IMR-90 (cell line): ENCODE results near the gene MS4A18. TPM values are rescaled to one million over a fixed set of nuclear protein-coding genes. Genes with fewer than 3 reads are reported as not detected.

Source experiments
- ATAC-seq: fragments of 200-7000 bp; cut with Tn5 transposase; 2 replicates; pipeline ENCODE4 v1.9.1; 2020; ENCODE audit warnings: low read depth, mild to moderate bottlenecking, moderate library complexity
- BruUV-seq: library from RNA; stranded (reverse); fragments of 400-500 nt; replicated peaks from 2 replicates; lab custom pipeline; 2021; lab: Mats Ljungman, UMichigan
- CTCF ChIA-PET: fragments of 300-600 bp; formaldehyde crosslinking; extraction: SDS; loops from one replicate; lab custom pipeline; 2021; ENCODE audit warnings: antibody characterized with exemption; lab: Yijun Ruan, JAX
- POLR2A ChIA-PET: fragments of 300-600 bp; sonication (Branson Sonifier 250); formaldehyde crosslinking; loops from one replicate; lab custom pipeline; 2022; ENCODE audit warnings: antibody characterized with exemption; ENCODE audit not compliant: unreplicated experiment; lab: Charles Lee
- DNase-seq: peaks from one replicate; pipeline ENCODE4 v3.0.0; 2013
- H2AFZ ChIP-seq: replicated peaks from 2 replicates; pipeline ENCODE3; 2013; ENCODE audit warnings: low read length, mild to moderate bottlenecking; ENCODE audit not compliant: poor library complexity
- H2AK5ac ChIP-seq: 2 replicates; pipeline ENCODE4 v1.6.1; 2013; ENCODE audit warnings: low read depth, low read length, inconsistent platforms
- H2AK9ac ChIP-seq: replicated peaks from 2 replicates; pipeline ENCODE3; 2013; ENCODE audit warnings: mild to moderate bottlenecking, low read depth, low read length, moderate library complexity; ENCODE audit not compliant: poor library complexity
- H2BK120ac ChIP-seq: 2 replicates; pipeline ENCODE4 v1.6.1; 2013; ENCODE audit warnings: low read depth, low read length, inconsistent platforms
- H2BK15ac ChIP-seq: 3 replicates; pipeline ENCODE4 v1.6.1; 2013; ENCODE audit warnings: low read depth, low read length, inconsistent platforms
- H2BK20ac ChIP-seq: 2 replicates; pipeline ENCODE4 v1.6.1; 2013; ENCODE audit warnings: low read depth, mild to moderate bottlenecking, inconsistent platforms, low read length, moderate library complexity
- H2BK5ac ChIP-seq: 2 replicates; pipeline ENCODE4 v1.6.1; 2013; ENCODE audit warnings: mild to moderate bottlenecking, low read depth, low read length, inconsistent platforms; ENCODE audit not compliant: poor library complexity, severe bottlenecking
- H3K14ac ChIP-seq: replicated peaks from 2 replicates; pipeline ENCODE4 v1.6.1; 2013; ENCODE audit warnings: low read depth, low read length, inconsistent platforms
- H3K18ac ChIP-seq: 2 replicates; pipeline ENCODE4 v1.6.1; 2013; ENCODE audit warnings: low read depth, low read length, control low read depth
- H3K23ac ChIP-seq: 2 replicates; pipeline ENCODE4 v1.6.1; 2013; ENCODE audit warnings: low read depth, low read length, inconsistent platforms
- H3K27ac ChIP-seq: 2 replicates; pipeline ENCODE4 v1.5.1; 2013; ENCODE audit warnings: mild to moderate bottlenecking, control low read depth, low read length; ENCODE audit not compliant: insufficient read depth
- H3K27me3 ChIP-seq: 2 replicates; pipeline ENCODE4 v1.6.1; 2013; ENCODE audit warnings: low read length; ENCODE audit not compliant: control insufficient read depth, insufficient read depth
- H3K36me3 ChIP-seq: 2 replicates; pipeline ENCODE4 v1.6.1; 2013; ENCODE audit warnings: low read length, mixed read lengths; ENCODE audit not compliant: control insufficient read depth, insufficient read depth
- H3K4ac ChIP-seq: 2 replicates; pipeline ENCODE4 v1.6.1; 2013; ENCODE audit warnings: low read depth, low read length, inconsistent platforms
- H3K4me1 ChIP-seq: 2 replicates; pipeline ENCODE4 v1.6.1; 2013; ENCODE audit warnings: low read length, mixed read lengths; ENCODE audit not compliant: control insufficient read depth, insufficient read depth
- H3K4me2 ChIP-seq: 2 replicates; pipeline ENCODE4 v1.6.1; 2013; ENCODE audit warnings: low read depth, mild to moderate bottlenecking, control low read depth, low read length, moderate library complexity
- H3K4me3 ChIP-seq: 2 replicates; pipeline ENCODE4 v1.5.1; 2013; ENCODE audit warnings: low read depth, mild to moderate bottlenecking, control low read depth, low read length, moderate library complexity; ENCODE audit not compliant: insufficient read depth
- H3K56ac ChIP-seq: 2 replicates; pipeline ENCODE4 v1.6.1; 2013; ENCODE audit warnings: low read length, inconsistent platforms; ENCODE audit not compliant: insufficient read depth; ENCODE audit errors: extremely low read depth
- H3K79me1 ChIP-seq, 2 experiments: 2 replicates each; pipeline ENCODE4 v1.6.1; 2013; ENCODE audit warnings: low read length in 2 of 2, inconsistent platforms in 1 of 2, low read depth in 1 of 2
- H3K9ac ChIP-seq: 2 replicates; pipeline ENCODE4 v1.6.1; 2013; ENCODE audit warnings: low read depth, low read length, control low read depth
- H3K9me1 ChIP-seq: 2 replicates; pipeline ENCODE4 v1.6.1; 2013; ENCODE audit warnings: low read length, inconsistent platforms; ENCODE audit not compliant: insufficient read depth
- H3K9me3 ChIP-seq: 2 replicates; pipeline ENCODE4 v1.6.1; 2013; ENCODE audit warnings: low read length; ENCODE audit not compliant: control insufficient read depth, insufficient read depth
- H4K20me1 ChIP-seq: 2 replicates; pipeline ENCODE4 v1.6.1; 2013; ENCODE audit warnings: low read length, inconsistent platforms; ENCODE audit not compliant: insufficient read depth
- H4K5ac ChIP-seq: 2 replicates; pipeline ENCODE4 v1.6.1; 2013; ENCODE audit warnings: mild to moderate bottlenecking, low read depth, low read length, control low read depth
- H4K8ac ChIP-seq, 2 experiments: 2 replicates each; pipeline ENCODE4 v1.6.1; 2013; ENCODE audit warnings: low read depth in 2 of 2, low read length in 2 of 2, control low read depth in 1 of 2, inconsistent platforms in 1 of 2
- H4K91ac ChIP-seq: 2 replicates; pipeline ENCODE4 v1.6.1; 2013; ENCODE audit warnings: low read depth, low read length, inconsistent platforms; ENCODE audit not compliant: insufficient read depth
- BHLHE40 ChIP-seq: fragments of 150-350 bp; IDR thresholded peaks from 2 replicates; pipeline ENCODE4 v1.6.1; 2016; ENCODE audit warnings: mild to moderate bottlenecking, low read depth, low read length
- CEBPB ChIP-seq: IDR thresholded peaks from 2 replicates; pipeline ENCODE4 v1.6.1; 2012; ENCODE audit warnings: low read depth, low read length, improper control_type of control experiment
- CHD1 ChIP-seq: IDR thresholded peaks from 2 replicates; pipeline ENCODE4 v1.6.1; 2012; ENCODE audit warnings: low read depth, low read length, improper control_type of control experiment
- CTCF ChIP-seq: conservative IDR thresholded peaks from 2 replicates; pipeline ENCODE4 v1.5.1; 2012; ENCODE audit warnings: mild to moderate bottlenecking, low read depth, low read length, improper control_type of control experiment
- ELK1 ChIP-seq: fragments of 150-350 bp; IDR thresholded peaks from 2 replicates; pipeline ENCODE4 v1.6.1; 2016; ENCODE audit warnings: low read depth, mild to moderate bottlenecking, low read length, moderate library complexity, borderline replicate concordance
- FOS ChIP-seq: fragments of 150-350 bp; IDR thresholded peaks from 2 replicates; pipeline ENCODE4 v1.6.1; 2016; ENCODE audit warnings: low read depth, low read length
- MAFK ChIP-seq: IDR thresholded peaks from 2 replicates; pipeline ENCODE4 v1.6.1; 2012; ENCODE audit warnings: low read depth, low read length, improper control_type of control experiment
- MAZ ChIP-seq: IDR thresholded peaks from 2 replicates; pipeline ENCODE4 v1.6.1; 2012; ENCODE audit warnings: low read depth, mild to moderate bottlenecking, low read length, improper control_type of control experiment, moderate library complexity, borderline replicate concordance
- MXI1 ChIP-seq: IDR thresholded peaks from 2 replicates; pipeline ENCODE4 v1.6.1; 2012; ENCODE audit warnings: low read depth, mild to moderate bottlenecking, low read length, moderate library complexity, borderline replicate concordance
- NFE2L2 ChIP-seq: fragments of 150-350 bp; IDR thresholded peaks from 2 replicates; pipeline ENCODE4 v1.6.1; 2016; ENCODE audit warnings: low read depth, mild to moderate bottlenecking, low read length
- POLR2A ChIP-seq: IDR thresholded peaks from 2 replicates; pipeline ENCODE4 v1.6.1; 2012; ENCODE audit warnings: mild to moderate bottlenecking, low read depth, low read length
- RAD21 ChIP-seq: IDR thresholded peaks from 2 replicates; pipeline ENCODE4 v1.6.1; 2012; ENCODE audit warnings: low read length, improper control_type of control experiment
- RCOR1 ChIP-seq: IDR thresholded peaks from 2 replicates; pipeline ENCODE4 v1.6.1; 2012; ENCODE audit warnings: mild to moderate bottlenecking, low read length, improper control_type of control experiment; ENCODE audit not compliant: insufficient replicate concordance
- RFX5 ChIP-seq: IDR thresholded peaks from 2 replicates; pipeline ENCODE4 v1.8.0; 2012; ENCODE audit warnings: low read depth, mild to moderate bottlenecking, low read length, moderate library complexity
- SMC3 ChIP-seq: fragments of 150-350 bp; IDR thresholded peaks from 2 replicates; pipeline ENCODE4 v1.6.1; 2016; ENCODE audit warnings: low read depth, mild to moderate bottlenecking, antibody characterized with exemption, low read length, moderate library complexity
- USF2 ChIP-seq: fragments of 150-350 bp; IDR thresholded peaks from 2 replicates; pipeline ENCODE4 v1.6.1; 2017; ENCODE audit warnings: mild to moderate bottlenecking, antibody characterized with exemption, low read length, low read depth
- WGBS, 2 experiments: methylation state at CpG; one replicate each; pipeline versions ENCODE4 v1.1.5 to v1.1.7; 2013; ENCODE audit warnings: missing lambda C conversion rate in 2 of 2; ENCODE audit not compliant: insufficient read length in 1 of 2; ENCODE audit errors: extremely low coverage in 2 of 2; 5-methylcytosine and 5-hydroxymethylcytosine counted together
- dilution Hi-C: fragments of 300-500 bp; cut with HindIII; formaldehyde crosslinking; loops from one replicate; pipeline ENCODE4 v1.14.3; 2018; ENCODE audit warnings: low sequenced_read_pairs; ENCODE audit not compliant: unreplicated experiment
- in situ Hi-C: fragments of 300-500 bp; cut with MboI; formaldehyde crosslinking; loops from 3 replicates; pipeline ENCODE4 v1.14.3; 2019; ENCODE audit warnings: low sequenced_read_pairs, inconsistent platforms, mixed read lengths
- intact Hi-C: fragments of 100-400 bp; cut with micrococcal nuclease; formaldehyde crosslinking; loops from 2 replicates; pipeline ENCODE4 v1.10.0; 2022
- polyA plus RNA-seq, 3 experiments: library from polyadenylated mRNA; depleted of rRNA; stranded (reverse); fragments of >200 nt; gene quantifications; 2 replicates each; pipeline ENCODE4 v1.2.3, GENCODE V29; 2012; ENCODE audit warnings: low replicate concordance in 1 of 3
- total RNA-seq: library from RNA; depleted of rRNA; stranded (reverse); fragments of >200 nt; gene quantifications from 2 replicates; pipeline ENCODE4 v1.2.3, GENCODE V29; 2012

MS4A18 gene
- total and polyA plus RNA-seq, 2 of the 4 experiments (the other 2 are of a cell fraction): not detected

- no peak overlapping the region for H3K9ac ChIP-seq
- no peak overlapping the region for H3K27ac ChIP-seq
- dilution Hi-C loops (no loop called here), intact Hi-C loops (no loop called here), in situ Hi-C loops (no loop called here)
- no peak overlapping the region for H3K4me3 ChIP-seq
- no TSS peak for BruUV-seq
- no peak overlapping the region for H4K8ac ChIP-seq
- no peak overlapping the region for H3K4ac ChIP-seq
- no peak overlapping the region for H3K56ac ChIP-seq
- no peaks in the 10 kb centered on the region for H4K20me1 ChIP-seq
- H3K9me3 ChIP-seq: no peaks in the 10 kb centered on the region
- H4K5ac ChIP-seq: no peak overlapping the region
- H3K4me2 ChIP-seq: no peak overlapping the region
- no peak overlapping the region for H2BK120ac ChIP-seq
- H3K4me1 ChIP-seq: no peaks in the 10 kb centered on the region
- no peak for DNase-seq
- H3K23ac ChIP-seq: no peak overlapping the region
- no peak overlapping the region for H2AK9ac ChIP-seq
- H2AK5ac ChIP-seq: no peak overlapping the region
- CTCF ChIA-PET: no interaction called here
- H3K36me3 ChIP-seq: no peaks in the 10 kb centered on the region
- no peak overlapping the region for H2BK20ac ChIP-seq
- POLR2A ChIA-PET: no interaction called here
- no peak overlapping the region for H3K18ac ChIP-seq
- H2AFZ ChIP-seq: no peak overlapping the region
- H4K91ac ChIP-seq: no peak overlapping the region
- H3K14ac ChIP-seq: no peak overlapping the region
- no peaks in the 10 kb centered on the region; the same call in none of the 2 replicates for H3K27me3 ChIP-seq
- TF ChIP-seq NFE2L2 (no peak), RCOR1 (no peak), FOS (no peak), ELK1 (no peak), CHD1 (no peak), POLR2A (no peak), MAZ (no peak), SMC3 (no peak), USF2 (no peak), CEBPB (no peak), RAD21 (no peak), RFX5 (no peak), CTCF (no peak), MAFK (no peak), MXI1 (no peak), BHLHE40 (no peak)
- no peak overlapping the region for H2BK15ac ChIP-seq
- no peaks in the 10 kb centered on the region for H3K79me1 ChIP-seq
- H3K9me1 ChIP-seq: no peaks in the 10 kb centered on the region
- 8% methylated on average over 2 of the region's 8 CpGs; no CpG with 5 or more reads in 1 of the 2 experiments for WGBS, 2 experiments
- H2BK5ac ChIP-seq: no peak overlapping the region
- ATAC-seq: no peak
Measured at GRCh38 chr11:60731586-60731985, 7.1 kb downstream of the MS4A18 start.
